ENCODE results near the gene ATP13A3. TPM values are rescaled to one million over a fixed set of nuclear protein-coding genes. Genes with fewer than 3 reads are reported as not detected.

ATP13A3 gene
- total RNA-seq, 1 donor from 2014 or later: 146 TPM

DNA sequence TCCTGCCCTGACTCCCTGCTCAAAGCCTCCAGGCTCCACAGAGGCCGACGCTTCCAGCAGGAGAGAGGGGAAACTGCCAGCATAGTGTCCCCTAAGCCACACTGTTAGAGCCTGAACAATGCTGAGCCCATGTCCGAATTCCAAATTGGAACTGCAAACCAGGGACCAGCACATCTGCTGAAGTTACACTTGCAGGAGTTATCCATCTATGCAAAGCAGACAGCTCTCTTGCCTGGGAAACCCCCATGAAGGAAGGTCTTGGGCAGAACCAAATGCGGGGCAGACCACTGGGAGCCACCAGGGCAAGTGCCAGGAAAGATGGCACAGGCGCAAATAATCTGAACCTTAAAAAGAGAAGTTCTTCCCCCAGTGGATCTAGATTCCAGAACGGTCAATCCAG, 117.9 kb downstream of the ATP13A3 start:
- no peak for DNase-seq

DNA sequence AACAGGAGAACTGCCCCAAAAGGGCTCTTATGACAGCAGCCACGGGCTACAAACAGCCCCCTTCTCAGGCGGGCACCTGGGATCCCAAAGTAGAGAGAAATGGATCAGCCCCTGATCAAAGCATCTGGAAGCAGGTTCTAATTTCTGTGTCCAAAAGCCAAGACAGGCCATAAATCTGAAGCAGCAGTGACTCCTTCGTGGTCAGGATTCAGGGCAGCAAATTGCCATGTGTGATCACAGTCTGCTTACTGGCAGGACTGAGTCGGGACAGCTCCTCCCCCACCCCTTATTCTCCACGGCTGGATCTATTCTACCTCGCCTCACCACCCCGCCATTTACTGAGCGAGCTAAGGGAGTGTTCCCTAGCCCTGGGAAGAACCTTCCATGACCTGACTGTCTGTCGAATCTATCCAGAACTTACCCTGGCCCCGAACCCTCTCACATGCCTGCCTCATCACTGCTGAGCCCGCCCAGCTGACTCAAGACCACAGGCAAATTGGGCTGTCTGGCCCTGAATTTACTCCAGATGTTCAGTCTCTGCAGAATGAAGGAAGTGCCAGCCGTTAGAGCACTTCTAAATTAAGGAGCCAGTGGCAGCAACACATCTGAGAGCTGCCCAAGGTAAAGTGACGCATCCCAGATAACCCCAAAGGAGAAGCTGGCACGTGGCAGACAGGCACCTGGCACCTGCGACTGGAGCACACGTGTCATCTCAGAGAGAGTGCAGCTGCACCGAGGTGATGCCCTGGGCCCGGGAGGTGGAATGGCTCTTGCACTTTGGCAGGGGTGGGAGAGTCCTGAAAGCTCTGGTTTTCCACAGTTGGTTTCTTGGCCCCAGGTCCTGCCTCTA, 118.6 kb downstream of the ATP13A3 start:
- no peak for DNase-seq

DNA sequence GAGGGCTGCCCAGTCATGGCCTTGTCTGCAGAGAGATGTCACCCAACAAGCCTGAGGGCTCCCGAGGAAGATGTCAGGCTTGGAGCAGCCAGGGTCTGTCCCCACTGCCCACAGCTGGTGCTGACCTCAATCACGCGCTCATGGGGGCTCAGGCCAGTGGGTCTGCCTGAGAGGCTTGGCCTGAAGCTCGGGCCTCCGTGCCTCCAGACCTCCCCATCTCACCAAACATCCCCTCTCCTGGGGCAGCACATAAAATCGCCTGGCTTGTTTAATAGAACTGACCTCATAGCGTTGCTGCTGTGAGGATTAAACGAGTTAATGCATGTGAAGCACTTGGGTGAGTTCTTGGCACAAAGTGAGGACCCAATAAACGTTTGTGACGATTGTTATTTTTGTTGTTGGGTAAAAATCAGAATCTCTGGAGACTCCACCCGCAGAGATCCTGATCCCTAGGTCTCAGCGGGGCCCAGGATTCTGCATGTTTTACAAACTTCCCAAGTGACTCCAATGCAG, 120.8 kb downstream of the ATP13A3 start:
- no peak for DNase-seq

DNA sequence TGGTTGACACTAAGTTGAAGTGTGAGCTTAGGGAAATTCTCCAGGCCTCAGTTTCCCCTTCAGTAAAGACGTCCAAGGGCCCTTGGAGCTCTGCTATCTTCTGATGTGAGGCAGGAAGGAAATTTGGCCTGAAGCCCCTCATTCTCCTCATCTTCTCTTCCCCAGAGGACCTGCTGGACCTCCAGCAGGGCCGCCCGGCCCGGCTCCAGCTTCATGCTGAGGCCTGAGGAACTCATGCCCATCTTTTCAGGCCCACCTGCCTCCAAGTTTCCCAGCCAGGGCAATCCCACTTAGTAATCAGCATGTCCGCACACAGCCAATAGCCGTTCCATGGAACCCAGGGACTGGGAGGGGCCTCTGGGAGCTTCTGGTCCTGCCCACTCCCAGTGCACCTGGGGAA, 121.3 kb downstream of the ATP13A3 start:
- no peak for DNase-seq

DNA sequence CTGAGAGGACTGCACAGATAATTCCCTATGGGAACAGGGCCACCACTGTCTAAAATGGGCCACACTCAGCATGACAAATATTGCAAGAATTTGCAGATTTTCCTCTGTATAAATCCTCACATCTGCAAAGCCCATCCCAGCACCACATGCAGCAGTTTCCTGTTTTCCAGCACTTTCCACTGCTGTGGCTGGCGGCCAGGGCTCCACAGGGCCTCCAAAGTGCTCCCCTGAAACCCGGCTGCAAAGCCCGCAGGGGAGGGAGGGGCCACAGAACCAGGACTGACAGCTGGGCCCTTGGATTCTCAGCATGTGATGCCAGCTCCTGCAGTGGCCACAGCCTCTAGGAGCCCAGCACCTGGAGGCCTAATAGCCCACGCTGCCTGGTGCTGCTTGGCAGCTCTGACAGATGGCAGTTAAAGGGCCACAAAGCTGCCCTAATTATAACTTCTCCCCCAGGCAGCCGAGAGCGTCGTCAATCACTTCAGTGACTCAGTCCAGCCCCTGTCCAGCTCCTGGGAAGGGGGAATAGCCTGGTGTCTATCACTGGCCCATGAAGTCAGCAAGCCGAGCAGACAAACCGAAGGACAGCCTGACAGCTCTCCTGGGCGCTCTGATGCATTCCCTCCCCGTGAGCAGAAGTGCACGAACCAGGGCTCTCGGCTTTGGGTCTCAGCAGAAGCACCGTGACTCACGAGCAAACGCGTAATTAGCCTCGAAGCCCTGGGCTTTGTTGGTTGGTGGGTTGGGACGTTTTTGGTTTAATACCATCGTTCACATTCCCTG, 122.0 kb downstream of the ATP13A3 start:
- DNase-seq: no peak

DNA sequence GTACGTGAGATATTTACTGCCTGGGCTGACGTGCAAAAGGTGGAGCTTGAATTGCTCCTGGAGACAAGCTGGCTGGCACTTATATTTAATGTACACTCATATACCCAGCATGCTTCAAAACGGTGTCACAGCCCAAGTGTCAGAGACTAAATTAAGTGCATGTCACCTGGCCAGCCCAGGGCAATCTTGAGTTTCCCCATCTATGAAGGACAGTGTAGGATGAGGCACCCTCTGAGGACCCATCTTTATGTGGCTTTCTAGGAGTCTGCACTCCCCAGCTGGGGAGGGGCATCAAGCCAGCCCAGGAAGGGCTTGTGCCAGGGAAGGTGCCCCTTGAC, 122.5 kb downstream of the ATP13A3 start:
- no peak for DNase-seq

DNA sequence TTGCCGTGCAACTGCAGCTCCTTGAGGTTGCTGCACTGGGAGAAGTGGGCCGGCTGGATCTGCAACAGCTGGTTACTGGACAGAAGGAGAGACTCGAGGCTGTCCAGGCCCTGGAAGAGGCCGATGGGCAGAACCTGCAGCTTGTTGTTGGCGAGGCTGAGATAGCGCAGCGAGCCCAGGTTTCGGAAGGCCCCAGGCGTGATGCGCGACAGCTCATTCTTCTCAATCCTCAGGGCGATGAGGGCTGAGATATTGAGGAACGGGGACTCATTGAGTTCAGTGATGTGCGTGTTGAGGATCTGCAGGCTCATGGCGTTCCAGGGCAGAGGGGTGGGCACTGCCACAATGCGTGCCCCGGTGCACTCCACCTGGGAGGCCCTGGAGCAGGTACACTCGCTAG, 126.2 kb downstream of the ATP13A3 start:
- no peak for DNase-seq

DNA sequence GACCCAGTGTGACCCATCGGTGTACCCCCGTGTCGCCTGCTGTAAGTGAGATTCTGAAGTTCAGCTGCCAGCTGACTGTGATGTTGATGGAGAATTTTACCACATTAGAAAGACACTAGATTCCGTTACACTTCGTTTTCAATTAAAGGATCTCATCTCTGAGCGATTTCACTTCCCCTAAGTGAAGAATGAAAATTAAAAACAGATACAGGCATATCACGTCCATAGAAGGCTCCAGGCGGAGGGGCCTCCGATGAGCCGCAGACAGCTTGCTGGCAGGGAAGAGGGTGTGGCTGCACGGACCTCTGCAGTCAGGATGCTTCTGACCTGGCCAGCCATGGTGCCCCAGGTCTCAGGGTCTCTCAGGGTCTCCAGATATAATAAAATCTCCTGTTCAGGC, 129.1 kb downstream of the ATP13A3 start:
- no peak for DNase-seq

- no peak for DNase-seq
These were observed 131.4 kb downstream of the ATP13A3 start for GRCh38 chr3:194355379-194355778.

DNA sequence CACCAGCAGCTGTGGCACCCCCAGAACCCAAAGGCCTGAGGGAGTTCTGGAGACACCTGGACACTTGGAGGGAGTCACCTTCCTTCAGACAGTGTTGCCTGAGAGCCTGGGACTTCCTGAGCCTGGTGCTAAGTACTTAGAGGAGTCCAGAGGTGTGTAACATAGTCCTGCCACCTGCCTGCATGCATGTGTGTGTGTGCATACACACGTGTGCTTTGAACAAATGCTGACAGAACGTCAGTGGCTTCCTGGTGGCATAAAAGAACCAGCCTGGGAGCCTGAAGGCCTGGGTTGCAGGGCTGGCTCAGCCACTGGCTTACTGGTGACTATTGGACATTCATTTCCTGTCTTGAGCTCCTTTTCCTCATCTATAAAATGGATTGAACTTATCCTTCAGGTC, 132.5 kb downstream of the ATP13A3 start:
- no peak for DNase-seq

Small RNAs within 50 kb of the gene (small RNA-seq; reads per million reads assigned to genes)
- not detected for gene AC108676.2
- not detected for gene RNU6-1101P

Other genes with a start within 250 kb of the ATP13A3 start
- not detected for gene CPN2, start 135.7 kb downstream of the ATP13A3 start, total RNA-seq
- gene LRRC15, start 117.3 kb downstream of the ATP13A3 start, total RNA-seq: not detected
- gene GP5, start 87.7 kb downstream of the ATP13A3 start, total RNA-seq: not detected
- 20.6 TPM for gene TMEM44, start 146.4 kb upstream of the ATP13A3 start, total RNA-seq
- gene LSG1, start 185.2 kb upstream of the ATP13A3 start, total RNA-seq: 42.4 TPM
- 5.3 TPM for gene FAM43A, start 198.9 kb upstream of the ATP13A3 start, total RNA-seq